GM10248 (cell line): ENCODE data around the gene ABR.
"Not testable (repeated sequence)": the region's sequence is repeated elsewhere in the genome, so short reads cannot be mapped to it uniquely, and the experiment has no call there.

Experiments
- CTCF ChIA-PET: fragments of 300-600 bp; sonication (Branson Sonifier 250); formaldehyde crosslinking; extraction: SDS; loops from one replicate; lab custom pipeline; 2021; ENCODE audit warnings: antibody characterized with exemption; lab: Yijun Ruan, JAX
- POLR2A ChIA-PET: fragments of 350-650 bp; sonication (Branson Sonifier 250); formaldehyde crosslinking; extraction: SDS; loops from one replicate; lab custom pipeline; 2020; ENCODE audit warnings: antibody characterized with exemption; lab: Yijun Ruan, JAX
- DNase-seq: peaks from one replicate; pipeline ENCODE4 v3.0.0; 2012; ENCODE audit errors: extremely low spot score
- CTCF ChIP-seq: IDR thresholded peaks from 2 replicates; pipeline ENCODE4 v1.5.1; 2012; ENCODE audit warnings: mild to moderate bottlenecking, low read depth; ENCODE audit errors: extremely low read depth, missing control alignments, control extremely low read depth

The ABR gene

GRCh38 chr17:1069847-1070246, 109.9 kb downstream of the ABR start:
- TF ChIP-seq CTCF, result no peak
- DNase-seq, result no peak
- ChIA-PET POLR2A (no interaction called here), CTCF (no interaction called here)

GRCh38 chr17:1068356-1068755, 111.4 kb downstream of the ABR start:
- ChIA-PET POLR2A (no interaction called here), CTCF (no interaction called here)
- no peak for TF ChIP-seq CTCF
- DNase-seq, result no peak

GRCh38 chr17:1067282-1067956, 112.4 kb downstream of the ABR start:
- ChIA-PET POLR2A (no interaction called here), CTCF (interaction anchor here (1.0 to 1.3 kb wide), 3 partner anchors 11 to 27 kb away, joined by 3 to 6 read pairs (median 3); no protein-coding TSS in a partner anchor)
- TF ChIP-seq CTCF, result no peak
- no peak for DNase-seq

- DNase-seq, CTCF ChIA-PET, POLR2A ChIA-PET: not testable (repeated sequence)
Observed at GRCh38 chr17:1065416-1065815, 114.4 kb downstream of the ABR start.

- no peak for TF ChIP-seq CTCF
- DNase-seq, result no peak
- ChIA-PET POLR2A (no interaction called here), CTCF (no interaction called here)
Observed at GRCh38 chr17:1060991-1061390, 118.8 kb downstream of the ABR start.

- ChIA-PET CTCF (interaction anchor here (1.2 to 1.9 kb wide), 3 partner anchors 9 to 16 kb away, joined by 3 to 8 read pairs (median 5); no protein-coding TSS in a partner anchor), POLR2A (no interaction called here)
- DNase-seq, result no peak
- TF ChIP-seq CTCF, result no peak
Observed at GRCh38 chr17:1059131-1059795, 120.5 kb downstream of the ABR start.
